HG03045 (cell line): ENCODE measurements around the gene ABCA2.

Experiments used
- ATAC-seq: cut with Tn5 transposase; IDR thresholded peaks from one replicate; pipeline ENCODE4 v1.9.1; 2021; ENCODE audit warnings: mild to moderate bottlenecking, moderate library complexity; ENCODE audit not compliant: unreplicated experiment

Gene ABCA2

GRCh38 chr9:136983167-136983566 lies 44.9 kb downstream of the ABCA2 start:
- ATAC-seq = no peak

- no peak for ATAC-seq
Measured at GRCh38 chr9:136982232-136983051, 45.6 kb downstream of the ABCA2 start, which contains the start of gene LCNL1. LCNL1 (plus strand) TSS chr9:136982993; CDS start chr9:136983587, 594 bp downstream.

DNA sequence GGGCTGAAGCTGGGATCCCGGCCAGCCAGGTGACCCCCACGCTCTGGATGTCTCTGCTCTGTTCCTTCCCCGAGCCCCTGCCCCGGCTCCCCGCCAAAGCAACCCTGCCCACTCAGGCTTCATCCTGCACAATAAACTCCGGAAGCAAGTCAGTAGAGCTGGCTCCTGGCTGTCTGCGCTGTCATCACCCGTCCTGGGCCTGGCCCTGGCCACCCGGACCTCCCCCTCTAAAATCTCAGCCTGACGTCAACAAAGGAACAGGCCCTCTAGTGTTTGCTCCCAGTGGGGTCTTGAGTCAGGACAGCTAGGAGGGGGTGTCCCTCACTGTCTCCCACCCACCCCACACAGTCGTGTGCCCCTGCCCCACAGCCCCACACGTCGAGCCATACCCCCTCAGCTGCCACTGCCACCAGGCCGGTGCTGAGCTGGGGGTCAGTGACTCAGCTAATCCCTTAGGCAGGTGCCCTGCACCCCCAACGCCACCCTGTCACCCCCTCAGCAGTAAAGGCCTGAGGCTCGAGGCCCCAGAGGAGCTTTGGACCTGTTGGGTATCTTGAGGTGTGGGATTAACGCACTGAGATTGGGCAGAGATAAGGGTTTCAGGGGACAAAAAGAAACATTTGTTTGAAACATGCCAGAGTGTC lies 46.3 kb downstream of the ABCA2 start:
- ATAC-seq = no peak

DNA sequence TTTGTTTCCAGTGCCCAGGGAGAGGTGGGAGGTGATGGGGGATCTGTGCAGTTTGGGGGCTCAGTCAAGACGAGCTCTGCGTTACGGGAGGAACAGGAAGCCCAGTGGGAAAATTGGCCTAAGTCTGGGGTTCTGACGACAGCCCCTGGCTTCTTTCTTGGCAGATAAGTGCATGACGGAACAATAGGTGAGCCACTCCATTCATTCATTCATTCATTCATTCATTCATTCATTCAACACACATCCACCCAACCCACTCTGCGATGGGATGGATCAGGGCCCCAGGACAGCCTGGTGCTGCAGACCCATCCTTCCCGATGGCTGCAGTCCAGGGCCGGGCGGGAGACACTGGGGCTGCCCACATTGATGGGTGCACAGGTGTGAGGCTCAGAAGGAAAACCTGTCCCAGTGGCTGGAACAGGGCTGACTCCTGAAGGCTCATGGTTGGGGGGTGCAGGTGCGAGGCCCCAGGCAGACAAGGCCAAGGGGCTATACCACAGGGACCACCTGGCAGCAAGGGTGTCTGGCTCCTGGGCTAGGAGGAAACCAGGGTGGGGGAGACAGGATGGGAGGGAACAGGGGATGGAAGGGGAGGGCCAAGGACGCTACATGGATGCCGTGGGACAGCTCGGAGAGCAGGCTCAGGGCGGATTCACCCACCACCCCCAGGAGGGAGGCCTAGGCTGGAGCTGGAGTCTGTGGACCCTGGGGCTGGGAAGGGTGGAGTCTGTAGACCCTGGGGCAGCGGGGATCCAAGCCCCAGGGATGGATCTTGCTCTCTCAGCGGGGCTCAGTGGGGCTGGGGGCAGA lies 47.2 kb downstream of the ABCA2 start:
- ATAC-seq = no peak

- no peak for ATAC-seq
Measured at GRCh38 chr9:136979769-136980587, 48.1 kb downstream of the ABCA2 start.

GRCh38 chr9:136978865-136979544 lies 49.0 kb downstream of the ABCA2 start:
- no peak for ATAC-seq

DNA sequence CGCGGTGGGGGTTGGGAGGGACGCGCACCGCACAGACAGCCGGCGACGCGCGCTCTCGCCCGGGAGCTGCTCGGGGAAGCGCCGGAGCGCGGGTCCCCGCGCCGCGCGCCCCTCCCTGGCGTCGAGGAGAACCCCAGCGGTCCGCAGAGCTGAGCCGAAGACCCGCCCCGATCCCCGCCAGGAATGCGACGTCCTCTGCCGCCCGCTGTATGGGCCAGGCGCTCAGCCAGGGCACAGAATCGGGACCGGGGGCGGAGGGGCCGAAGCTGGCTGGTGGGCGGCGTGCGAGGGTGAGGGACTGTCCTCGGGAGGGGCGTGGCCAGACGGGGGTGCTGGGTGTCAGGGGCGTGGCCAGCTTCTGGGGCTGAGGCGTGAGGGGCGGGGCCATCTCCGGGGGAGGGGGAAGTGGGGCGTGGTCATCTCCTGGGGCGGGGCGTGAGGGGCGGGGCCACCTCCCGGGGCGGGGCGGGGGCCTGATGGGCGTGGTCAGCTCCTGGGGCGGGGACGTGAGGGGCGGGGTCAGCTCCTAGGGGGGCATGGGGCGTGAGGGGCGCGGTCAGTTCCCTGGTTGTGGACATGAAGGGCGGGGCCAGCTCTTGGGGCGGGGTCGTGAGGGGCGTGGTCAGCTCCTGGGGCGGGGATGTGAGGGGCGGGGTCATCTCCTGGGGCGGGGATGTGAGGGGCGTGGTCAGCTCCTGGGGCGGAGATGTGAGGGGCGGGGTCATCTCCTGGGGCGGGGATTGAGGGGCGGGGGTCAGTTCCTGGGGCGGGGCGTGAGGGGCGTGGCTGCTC lies 49.8 kb downstream of the ABCA2 start:
- ATAC-seq = no peak

DNA sequence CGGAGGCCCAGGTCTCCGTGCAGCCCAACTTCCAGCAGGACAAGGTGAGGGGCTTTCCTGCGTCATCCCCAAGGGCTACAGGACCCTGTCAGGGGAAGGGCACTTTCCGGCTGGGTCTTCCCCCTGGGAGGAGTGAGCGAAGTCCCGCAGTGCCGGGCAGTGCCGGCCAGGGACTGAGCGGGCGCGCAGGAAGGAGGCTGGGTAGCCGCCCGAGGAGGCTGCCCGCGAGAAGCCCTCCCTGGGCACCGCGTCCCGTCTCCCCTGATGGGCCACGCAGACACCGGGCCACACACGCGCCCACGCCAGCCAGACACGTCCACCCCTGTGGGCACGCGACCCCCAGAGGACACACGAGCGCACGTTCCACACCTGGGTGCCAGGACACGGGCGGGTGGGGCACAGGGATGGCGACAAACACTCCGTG lies 50.4 kb downstream of the ABCA2 start:
- no peak for ATAC-seq

- ATAC-seq = no peak
Measured at GRCh38 chr9:136977223-136977622, 50.8 kb downstream of the ABCA2 start, which contains the start of gene PTGDS. PTGDS (plus strand) TSS chr9:136977504; CDS start chr9:136977579, 75 bp downstream.

GRCh38 chr9:136975644-136976043 lies 52.4 kb downstream of the ABCA2 start:
- no peak for ATAC-seq

DNA sequence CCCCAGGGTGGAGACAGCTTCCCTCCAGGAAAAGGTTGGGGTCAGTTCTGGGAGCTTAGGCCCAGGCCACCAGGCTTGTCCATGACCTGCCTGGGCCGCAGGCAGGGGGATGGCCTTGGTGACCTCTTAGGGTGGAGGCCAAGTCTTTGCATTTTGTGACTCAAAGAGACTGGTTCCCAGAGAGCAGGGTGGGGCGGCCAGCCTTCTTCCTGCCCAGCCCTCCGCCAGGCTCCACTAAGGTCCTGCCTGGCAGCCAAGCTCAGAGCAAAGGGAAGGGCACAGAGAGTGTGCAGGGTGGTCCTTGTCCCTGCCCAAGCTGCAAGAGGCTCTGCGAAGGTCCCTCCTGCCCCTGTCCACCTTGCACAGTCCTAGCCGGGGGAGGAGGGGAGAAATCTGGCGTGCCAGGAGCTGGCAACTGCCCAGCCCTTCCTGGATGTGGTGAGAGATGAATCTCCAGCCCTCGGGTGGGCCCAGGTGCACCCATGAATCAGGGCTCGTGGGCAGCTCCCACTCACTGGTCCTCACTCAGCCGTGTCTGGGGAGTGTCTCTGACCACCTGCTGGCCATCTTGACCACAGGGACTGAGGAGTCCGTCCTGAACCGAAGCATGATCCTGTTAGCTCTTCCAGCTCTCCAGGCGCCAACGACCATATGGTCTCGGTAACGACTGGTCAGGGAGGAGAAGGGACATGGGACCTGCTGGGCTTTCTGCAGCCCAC lies 53.1 kb downstream of the ABCA2 start:
- no peak for ATAC-seq

DNA sequence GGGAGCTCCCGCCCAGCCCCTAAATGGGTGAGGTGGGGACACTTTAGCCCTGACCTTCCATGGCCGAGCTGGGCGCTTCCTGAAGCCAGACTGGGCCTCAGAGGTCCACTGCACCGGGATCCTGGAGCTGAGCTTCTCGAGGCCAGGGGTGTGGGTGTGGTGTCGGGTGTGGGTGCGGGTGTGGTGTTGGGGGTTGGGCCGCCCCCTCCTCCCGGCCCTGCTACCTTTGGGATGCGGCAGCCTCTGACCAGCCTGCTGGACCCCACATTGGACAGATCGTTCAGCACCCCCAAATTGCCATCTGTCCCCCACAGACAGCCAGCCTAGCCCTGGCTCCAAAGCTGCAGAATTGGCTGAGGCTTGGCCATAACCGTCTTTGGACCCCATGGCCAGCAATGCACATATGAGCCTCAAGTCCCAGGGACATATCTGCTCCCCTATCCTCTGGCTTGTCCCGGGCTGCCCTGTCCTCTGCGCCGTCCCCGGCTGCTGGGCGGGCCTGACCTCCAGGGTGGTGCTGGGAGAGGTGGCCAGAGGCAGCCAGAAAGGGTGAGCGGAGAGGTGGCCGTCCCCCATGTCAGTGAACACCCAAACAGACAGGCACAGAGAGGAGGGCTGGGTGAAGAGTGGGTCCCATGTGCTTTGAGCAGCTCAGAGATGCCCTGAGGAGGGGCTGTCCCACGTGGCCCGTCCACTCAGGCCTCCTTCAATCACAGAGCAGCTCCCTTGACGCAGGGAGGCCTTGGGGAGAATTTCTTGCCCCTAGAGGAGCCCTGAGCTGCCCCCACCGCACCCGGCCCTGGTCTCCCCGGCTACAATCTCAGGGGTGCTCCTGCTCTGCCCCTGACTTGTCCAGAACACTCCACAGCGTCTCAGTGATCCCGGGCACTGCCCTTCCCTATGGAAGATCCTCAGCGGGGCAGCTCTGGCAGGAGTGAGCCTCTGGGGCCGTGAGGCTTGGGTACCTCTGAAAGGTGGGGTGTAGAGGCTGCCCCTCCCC lies 54.1 kb downstream of the ABCA2 start:
- no peak for ATAC-seq

GRCh38 chr9:136972743-136973142 lies 55.3 kb downstream of the ABCA2 start:
- no peak for ATAC-seq

DNA sequence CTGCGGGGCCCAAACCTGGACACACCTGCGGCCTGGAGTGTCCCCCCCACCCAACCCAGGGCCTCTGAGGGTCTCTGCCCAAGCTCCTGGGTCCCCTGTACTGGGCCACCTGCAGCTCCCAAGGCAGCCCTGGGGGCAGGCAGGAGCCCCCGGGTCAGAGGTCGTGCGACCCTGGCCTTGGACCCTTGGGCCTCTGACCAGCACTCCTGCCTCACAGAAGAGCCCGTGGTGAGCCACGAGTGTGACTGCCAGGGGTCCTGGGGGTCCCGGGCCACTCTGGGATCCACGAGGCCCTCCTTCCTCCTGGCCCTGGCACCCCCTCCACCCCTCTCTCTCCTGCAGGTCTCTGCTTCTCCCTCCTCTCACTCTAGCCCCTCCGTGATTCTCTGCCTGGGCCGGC lies 55.7 kb downstream of the ABCA2 start:
- no peak for ATAC-seq

DNA sequence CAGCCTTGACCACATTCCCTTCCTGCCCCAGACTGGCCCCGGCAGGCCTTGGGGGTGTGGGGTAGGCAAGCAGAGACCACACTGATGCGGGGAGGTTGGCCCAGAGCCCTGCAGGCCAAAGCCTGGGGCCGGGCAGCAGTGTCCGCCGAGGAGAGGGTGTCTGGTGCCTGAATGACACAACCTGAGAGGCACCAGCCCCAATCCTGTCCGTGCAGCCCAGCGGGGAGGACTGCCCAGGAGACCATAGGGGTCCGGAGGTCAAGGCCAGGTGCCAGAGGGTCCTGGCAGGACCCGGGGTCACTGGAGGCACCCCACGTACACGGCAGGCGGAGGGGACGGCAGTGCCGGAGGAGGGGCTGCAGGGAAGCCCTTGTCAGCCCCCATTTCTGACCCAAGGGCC lies 56.3 kb downstream of the ABCA2 start:
- no peak for ATAC-seq

DNA sequence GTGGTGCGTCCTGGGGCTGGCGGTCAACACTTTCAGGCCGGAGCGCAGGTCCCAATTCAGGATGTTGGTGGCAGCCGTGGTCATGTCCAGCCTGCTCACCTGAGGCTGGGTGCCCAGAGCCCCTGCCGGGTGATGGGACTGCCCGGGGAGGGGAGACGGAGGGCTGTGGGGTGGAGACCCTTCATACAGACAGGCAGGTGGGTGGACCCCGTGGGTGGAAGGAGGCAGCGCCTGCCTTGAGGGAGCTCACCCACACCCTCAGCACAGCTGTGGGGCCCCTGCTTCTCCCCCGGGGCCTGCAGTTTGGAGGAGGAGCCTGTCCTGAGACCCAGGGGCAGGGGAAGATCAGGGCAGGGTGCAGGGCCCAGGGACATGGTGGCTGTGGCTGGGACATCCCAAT lies 57.7 kb downstream of the ABCA2 start:
- no peak for ATAC-seq

GRCh38 chr9:136969774-136970173 lies 58.3 kb downstream of the ABCA2 start:
- no peak for ATAC-seq
